K562 treated with DMSO at 1 percent for 24 hours (cell line): ENCODE data around the gene ASTN1. TPM values are rescaled to one million over a fixed set of nuclear protein-coding genes. Genes with fewer than 3 reads are reported as not detected.

Experiments
- total RNA-seq: library from RNA; unstranded; fragments of 300-600 nt; gene quantifications from 2 replicates; pipeline ENCODE4 v1.2.3, GENCODE V29; 2022; ENCODE audit warnings: low read depth; ENCODE audit not compliant: insufficient read depth

Gene ASTN1
- 1.1 and 1.3 TPM in 2 replicates for total RNA-seq

GRCh38 chr1:177164380-177165068, at the start of gene ASTN1:
Gene ASTN1 (minus strand): TSS chr1:177164712. CDS start chr1:177164676, 36 bp downstream.

GRCh38 chr1:177170756-177171535, 6.4 kb upstream of the ASTN1 start, which contains the start of gene BRINP2:
Gene BRINP2 (plus strand): TSS chr1:177170958. CDS start chr1:177229877, 58,919 bp downstream.

Other genes starting within 250 kb of the ASTN1 start
- gene BRINP2, start 6.2 kb upstream of the ASTN1 start, total RNA-seq, result not detected in 2 replicates